Measurements from ENCODE around the gene GNB1L. TPM values are rescaled to one million over a fixed set of nuclear protein-coding genes. Genes with fewer than 3 reads are reported as not detected.

Gene GNB1L
- total and polyA plus RNA-seq, 9 of the 15 experiments (the other 6 are each of a cell fraction or from before 2014, with no cell fraction given): 0.56 to 50.5 (median 10.2) TPM

DNA sequence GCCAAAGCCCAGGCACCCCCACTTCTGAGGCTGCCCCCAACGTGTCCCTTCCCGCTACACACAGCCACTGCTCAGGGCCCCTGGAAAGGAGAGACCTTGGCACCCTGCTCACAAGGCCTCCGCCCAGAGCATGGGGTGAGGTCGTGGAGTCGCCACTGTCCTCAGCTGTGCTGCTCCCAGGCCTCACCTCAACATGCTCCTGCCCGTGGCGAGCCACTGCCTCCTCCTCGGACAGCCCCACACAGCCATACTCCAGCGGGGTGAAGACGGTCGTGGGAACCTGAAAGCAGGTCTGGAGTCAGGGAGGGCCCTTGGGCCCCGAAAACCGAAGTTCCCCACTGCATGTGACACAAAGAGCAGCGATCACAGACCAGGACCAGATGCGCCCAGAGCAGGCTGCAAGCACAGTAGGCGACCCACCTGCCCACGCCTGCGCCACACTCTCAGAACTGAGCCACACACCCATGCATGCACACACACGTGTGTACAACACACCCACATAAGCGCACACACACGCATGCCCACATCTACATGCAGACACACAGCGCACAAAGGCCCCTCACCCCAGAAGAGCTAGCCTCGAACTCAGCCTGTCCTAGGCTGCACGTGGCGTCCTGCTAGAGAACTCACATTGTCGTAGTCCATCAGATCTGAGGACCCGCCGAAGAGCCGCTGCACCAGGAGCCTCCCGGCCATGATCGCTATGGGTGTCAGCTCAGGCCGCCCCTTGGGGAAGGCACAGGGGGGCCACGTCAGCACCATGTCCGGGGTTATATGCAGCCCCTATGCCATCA, 25.5 kb upstream of the GNB1L start (continued):
- no peak for TF ChIP-seq PRDM10 (IDR thresholded peaks at IDR 0.05; ENCODE audit: partially characterized antibody)
- TF ChIP-seq BMI1 (IDR thresholded peaks at IDR 0.05; ENCODE audit: low read length): no peak
- TF ChIP-seq, protein P1, sequence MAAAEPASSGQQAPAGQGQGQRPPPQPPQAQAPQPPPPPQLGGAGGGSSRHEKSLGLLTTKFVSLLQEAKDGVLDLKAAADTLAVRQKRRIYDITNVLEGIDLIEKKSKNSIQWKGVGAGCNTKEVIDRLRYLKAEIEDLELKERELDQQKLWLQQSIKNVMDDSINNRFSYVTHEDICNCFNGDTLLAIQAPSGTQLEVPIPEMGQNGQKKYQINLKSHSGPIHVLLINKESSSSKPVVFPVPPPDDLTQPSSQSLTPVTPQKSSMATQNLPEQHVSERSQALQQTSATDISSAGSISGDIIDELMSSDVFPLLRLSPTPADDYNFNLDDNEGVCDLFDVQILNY (CRISPR knock-in tag; IDR thresholded peaks at IDR 0.05): no peak
- 0 out of 2 replicates have a peak, but pooled peaks have one; percentile 28 for TF ChIP-seq KLF1 (tag; IDR thresholded peaks at IDR 0.05)
- no peak for TF ChIP-seq CBFB (CRISPR knock-in tag; IDR thresholded peaks at IDR 0.05)
- no peak for TF ChIP-seq COPS2 (conservative IDR thresholded peaks at IDR 0.05)
- TF ChIP-seq RFX7 (CRISPR knock-in tag; IDR thresholded peaks at IDR 0.05): no peak
- no peak for TF ChIP-seq RREB1 (CRISPR knock-in tag; IDR thresholded peaks at IDR 0.05)
- TF ChIP-seq, protein P2, sequence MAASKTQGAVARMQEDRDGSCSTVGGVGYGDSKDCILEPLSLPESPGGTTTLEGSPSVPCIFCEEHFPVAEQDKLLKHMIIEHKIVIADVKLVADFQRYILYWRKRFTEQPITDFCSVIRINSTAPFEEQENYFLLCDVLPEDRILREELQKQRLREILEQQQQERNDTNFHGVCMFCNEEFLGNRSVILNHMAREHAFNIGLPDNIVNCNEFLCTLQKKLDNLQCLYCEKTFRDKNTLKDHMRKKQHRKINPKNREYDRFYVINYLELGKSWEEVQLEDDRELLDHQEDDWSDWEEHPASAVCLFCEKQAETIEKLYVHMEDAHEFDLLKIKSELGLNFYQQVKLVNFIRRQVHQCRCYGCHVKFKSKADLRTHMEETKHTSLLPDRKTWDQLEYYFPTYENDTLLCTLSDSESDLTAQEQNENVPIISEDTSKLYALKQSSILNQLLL (CRISPR knock-in tag; IDR thresholded peaks at IDR 0.05; ENCODE audit: borderline replicate concordance): no peak
- TF ChIP-seq ZNF764 (CRISPR knock-in tag; IDR thresholded peaks at IDR 0.05; ENCODE audit: low read depth): peak; percentile 74; the same call in 1 of the 2 replicates
- 0 out of 2 replicates have a peak, but pooled peaks have one; percentile 22 for TF ChIP-seq GABPB2 (CRISPR knock-in tag; conservative IDR thresholded peaks at IDR 0.05)
- 0 out of 2 replicates have a peak, but pooled peaks have one; percentile 7 for TF ChIP-seq HCFC1 (IDR thresholded peaks at IDR 0.05; ENCODE audit: low read depth, low read length)
- TF ChIP-seq TAF7 (tag; IDR thresholded peaks at IDR 0.05): no peak
- no peak for TF ChIP-seq MED1 (CRISPR knock-in tag; IDR thresholded peaks at IDR 0.05; ENCODE audit: borderline replicate concordance)
- no peak for TF ChIP-seq GTF2B (IDR thresholded peaks at IDR 0.05; ENCODE audit: extremely low read depth, insufficient read length)
